Measurements from ENCODE around the gene SIAH1. TPM values are rescaled to one million over a fixed set of nuclear protein-coding genes. Genes with fewer than 3 reads are reported as not detected.

Gene SIAH1
- total and polyA plus RNA-seq, 9 of the 15 experiments (the other 6 are each of a cell fraction or from before 2014, with no cell fraction given) = 4.1 to 14.3 (median 12.5) TPM

- TF ChIP-seq HDAC1 (IDR thresholded peaks at IDR 0.05) (no peak), ELF1 (tag; IDR thresholded peaks at IDR 0.05) (no peak), ZBTB8A (IDR thresholded peaks at IDR 0.05; ENCODE audit: partially characterized antibody) (no peak), NR2C1 (IDR thresholded peaks at IDR 0.05) (no peak), NR2C1 (tag; IDR thresholded peaks at IDR 0.05) (no peak), ZNF174 (CRISPR knock-in tag; IDR thresholded peaks at IDR 0.05) (no peak), MTF1 (CRISPR knock-in tag; IDR thresholded peaks at IDR 0.05; ENCODE audit: borderline replicate concordance) (no peak), ZNF224 (CRISPR knock-in tag; IDR thresholded peaks at IDR 0.05) (no peak), ZNF79 (CRISPR knock-in tag; IDR thresholded peaks at IDR 0.05; ENCODE audit: low read depth) (no peak), TBP (optimal IDR thresholded peaks at IDR 0.05; ENCODE audit: low read depth, low read length) (peak; percentile 90), RAD51 (IDR thresholded peaks at IDR 0.05; ENCODE audit: borderline replicate concordance, low read depth) (no peak), NR1H2 (CRISPR knock-in tag; IDR thresholded peaks at IDR 0.05) (no peak), NFIC (IDR thresholded peaks at IDR 0.05) (no peak), TSC22D4 (tag; IDR thresholded peaks at IDR 0.05) (no peak), NR3C1 (CRISPR knock-in tag; IDR thresholded peaks at IDR 0.05) (no peak), TAL1 (IDR thresholded peaks at IDR 0.05) (no peak), EGR1 (conservative IDR thresholded peaks at IDR 0.05) (peak; percentile 87), E2F5 (CRISPR knock-in tag; IDR thresholded peaks at IDR 0.05) (no peak), HES1 (IDR thresholded peaks at IDR 0.05; ENCODE audit: low read depth) (no peak), ZNF274 (IDR thresholded peaks at IDR 0.05; ENCODE audit: borderline replicate concordance, low read depth, low read length) (no peak), SMC3 (conservative IDR thresholded peaks at IDR 0.05; ENCODE audit: insufficient read depth, low read depth, low read length) (no peak), CHCHD3 (CRISPR knock-in tag; IDR thresholded peaks at IDR 0.05) (no peak), KAT7 (CRISPR knock-in tag; IDR thresholded peaks at IDR 0.05; ENCODE audit: borderline replicate concordance) (peak; percentile 87; the same call in 1 of the 2 replicates), POLR2AphosphoS5 (IDR thresholded peaks at IDR 0.05; ENCODE audit: control insufficient read depth, insufficient read depth, low read depth, low read length) (no peak), NFE2 (IDR thresholded peaks at IDR 0.05; ENCODE audit: low read depth) (no peak), ZNF253 (CRISPR knock-in tag; conservative IDR thresholded peaks at IDR 0.05) (no peak), PKNOX1 (IDR thresholded peaks at IDR 0.05) (no peak), YY1 (IDR thresholded peaks at IDR 0.05; ENCODE audit: borderline replicate concordance in 1 of 3, control insufficient read depth in 1 of 3, extremely low read depth in 1 of 3, insufficient read depth in 3 of 3, insufficient read length in 1 of 3, insufficient replicate concordance in 2 of 3, low read depth in 1 of 3, low read length in 2 of 3) (peak in 1 of 3 experiments; percentile 69), FOS (IDR thresholded peaks at IDR 0.05; ENCODE audit: extremely low read depth, insufficient read length) (no peak)
Observed at GRCh38 chr16:48365601-48366164, 19.5 kb downstream of the SIAH1 start (continued).

Measured in K562 (cell line).